SU-DHL-6 (cell line): ENCODE measurements around the gene MPPE1.

Source experiments
- H2AFZ ChIP-seq: fragments of 200-600 bp; sonication (generic); 2 replicates; pipeline ENCODE4 v1.6.1; 2014; ENCODE audit warnings: low read depth, mild to moderate bottlenecking, moderate library complexity, mixed read lengths, antibody characterized with exemption, low read length; ENCODE audit not compliant: severe bottlenecking
- H3F3A ChIP-seq: fragments of 200-600 bp; shearing (Covaris generic); 2 replicates; pipeline ENCODE4 v1.6.0; 2016; ENCODE audit warnings: antibody characterized with exemption, mild to moderate bottlenecking; ENCODE audit not compliant: insufficient read depth
- H3K27ac ChIP-seq: fragments of 200-600 bp; sonication (generic); 2 replicates; pipeline ENCODE4 v1.5.1; 2016; ENCODE audit warnings: low read depth, mild to moderate bottlenecking, low read length, moderate library complexity, mixed read lengths
- H3K27me3 ChIP-seq: fragments of 200-600 bp; sonication (generic), shearing (Covaris generic); 2 replicates; pipeline ENCODE4 v1.6.0; 2014; ENCODE audit warnings: mild to moderate bottlenecking, low read length
- H3K36me3 ChIP-seq: fragments of 200-600 bp; sonication (generic); 2 replicates; pipeline ENCODE4 v1.6.1; 2014; ENCODE audit warnings: mild to moderate bottlenecking, low read length, mixed read lengths
- H3K4me2 ChIP-seq: fragments of 300-600, 200-600 bp; shearing (Covaris generic), sonication (generic); 2 replicates; pipeline ENCODE4 v1.6.0; 2014; ENCODE audit warnings: low read length, low read depth, mild to moderate bottlenecking; ENCODE audit not compliant: poor library complexity, severe bottlenecking
- H3K4me3 ChIP-seq: fragments of 200-600 bp; sonication (generic); 2 replicates; pipeline ENCODE4 v1.5.1; 2014; ENCODE audit warnings: antibody characterized with exemption, low read length, mild to moderate bottlenecking, mixed read lengths; ENCODE audit not compliant: insufficient read depth, poor library complexity, severe bottlenecking
- H3K79me2 ChIP-seq: fragments of 200-600 bp; sonication (generic); 2 replicates; pipeline ENCODE4 v1.6.1; 2014; ENCODE audit warnings: mild to moderate bottlenecking, low read length, moderate library complexity; ENCODE audit not compliant: insufficient read depth
- H3K9ac ChIP-seq: fragments of 200-600 bp; sonication (generic); 2 replicates; pipeline ENCODE4 v1.7.0; 2014; ENCODE audit warnings: mild to moderate bottlenecking, low read length
- H3K9me2 ChIP-seq: fragments of 200-600 bp; sonication (generic); replicated peaks from 2 replicates; pipeline ENCODE4 v1.6.1; 2014; ENCODE audit warnings: low read length; ENCODE audit not compliant: insufficient read depth
- H3K9me3 ChIP-seq: fragments of 200-600 bp; sonication (generic); 2 replicates; pipeline ENCODE4 v1.6.1; 2014; ENCODE audit warnings: low read length, mixed read lengths; ENCODE audit not compliant: insufficient read depth
- H4K20me1 ChIP-seq: fragments of 200-600 bp; sonication (generic); 2 replicates; pipeline ENCODE4 v1.6.1; 2014; ENCODE audit warnings: low read depth, mild to moderate bottlenecking, antibody characterized with exemption, low read length, moderate library complexity, mixed read lengths
- EZH2phosphoT487 ChIP-seq: fragments of 200-600 bp; sonication (generic), shearing (Covaris generic); conservative IDR thresholded peaks from 2 replicates; pipeline ENCODE4 v1.6.1; 2018; ENCODE audit warnings: mild to moderate bottlenecking, antibody characterized with exemption, low read length, moderate library complexity, mixed read lengths
- TF ChIP-seq, protein P1 (sequence below): fragments of 200-600 bp; sonication (generic); IDR thresholded peaks from one replicate; pipeline ENCODE4 v1.5.1; 2017; ENCODE audit warnings: antibody characterized with exemption, mild to moderate bottlenecking, low read length, moderate library complexity; ENCODE audit not compliant: insufficient read depth, poor library complexity, severe bottlenecking

MPPE1 gene

DNA sequence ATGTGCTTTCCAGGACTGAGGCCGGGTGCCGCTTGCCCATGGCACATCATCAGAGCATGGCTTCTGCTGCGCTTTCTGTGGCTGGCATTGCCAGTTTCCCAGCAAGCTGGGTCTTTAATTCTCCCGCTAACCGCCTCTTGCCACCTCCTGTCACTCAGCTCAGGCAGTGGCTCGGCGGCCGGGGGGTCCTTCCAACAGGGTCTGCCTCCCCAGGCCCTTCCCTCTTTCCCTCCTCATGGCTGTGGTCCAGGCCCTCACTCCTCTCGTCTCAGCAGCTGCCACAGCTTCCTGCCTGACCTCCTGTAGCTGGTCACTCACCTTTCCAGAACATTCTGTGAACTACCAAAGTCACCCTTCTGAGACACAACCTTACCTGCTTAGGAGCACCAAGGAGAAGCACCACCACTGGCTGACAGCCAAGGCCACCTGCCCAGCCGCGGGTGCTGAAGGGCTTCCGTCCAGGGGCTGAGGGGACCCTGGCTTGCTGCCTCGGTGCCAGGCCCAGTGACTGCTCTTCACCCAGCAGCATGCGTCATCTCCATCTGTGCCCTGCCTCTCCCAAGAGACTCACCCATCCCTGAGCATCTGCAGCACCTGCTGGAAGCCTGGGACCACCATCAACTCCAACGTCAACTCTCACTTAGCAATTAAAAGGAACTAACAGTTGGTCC, 34.3 kb downstream of the MPPE1 start:
- H4K20me1 ChIP-seq: no peaks in the 10 kb centered on the region
- no peak for TF ChIP-seq EZH2phosphoT487
- TF ChIP-seq, protein P1, sequence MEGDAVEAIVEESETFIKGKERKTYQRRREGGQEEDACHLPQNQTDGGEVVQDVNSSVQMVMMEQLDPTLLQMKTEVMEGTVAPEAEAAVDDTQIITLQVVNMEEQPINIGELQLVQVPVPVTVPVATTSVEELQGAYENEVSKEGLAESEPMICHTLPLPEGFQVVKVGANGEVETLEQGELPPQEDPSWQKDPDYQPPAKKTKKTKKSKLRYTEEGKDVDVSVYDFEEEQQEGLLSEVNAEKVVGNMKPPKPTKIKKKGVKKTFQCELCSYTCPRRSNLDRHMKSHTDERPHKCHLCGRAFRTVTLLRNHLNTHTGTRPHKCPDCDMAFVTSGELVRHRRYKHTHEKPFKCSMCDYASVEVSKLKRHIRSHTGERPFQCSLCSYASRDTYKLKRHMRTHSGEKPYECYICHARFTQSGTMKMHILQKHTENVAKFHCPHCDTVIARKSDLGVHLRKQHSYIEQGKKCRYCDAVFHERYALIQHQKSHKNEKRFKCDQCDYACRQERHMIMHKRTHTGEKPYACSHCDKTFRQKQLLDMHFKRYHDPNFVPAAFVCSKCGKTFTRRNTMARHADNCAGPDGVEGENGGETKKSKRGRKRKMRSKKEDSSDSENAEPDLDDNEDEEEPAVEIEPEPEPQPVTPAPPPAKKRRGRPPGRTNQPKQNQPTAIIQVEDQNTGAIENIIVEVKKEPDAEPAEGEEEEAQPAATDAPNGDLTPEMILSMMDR: no peak
- no peak overlapping the region for H3K27ac ChIP-seq
- no peaks in the 10 kb centered on the region for H3K79me2 ChIP-seq
- H3K9me3 ChIP-seq: no peaks in the 10 kb centered on the region
- no peak overlapping the region for H3K4me3 ChIP-seq
- H3K9ac ChIP-seq: no peak overlapping the region
- no peak overlapping the region for H2AFZ ChIP-seq
- no peaks in the 10 kb centered on the region for H3K27me3 ChIP-seq
- H3K9me2 ChIP-seq: no peaks in the 10 kb centered on the region
- H3K36me3 ChIP-seq: no peaks in the 10 kb centered on the region
- no peak overlapping the region for H3K4me2 ChIP-seq
- H3F3A ChIP-seq: no peaks in the 10 kb centered on the region

DNA sequence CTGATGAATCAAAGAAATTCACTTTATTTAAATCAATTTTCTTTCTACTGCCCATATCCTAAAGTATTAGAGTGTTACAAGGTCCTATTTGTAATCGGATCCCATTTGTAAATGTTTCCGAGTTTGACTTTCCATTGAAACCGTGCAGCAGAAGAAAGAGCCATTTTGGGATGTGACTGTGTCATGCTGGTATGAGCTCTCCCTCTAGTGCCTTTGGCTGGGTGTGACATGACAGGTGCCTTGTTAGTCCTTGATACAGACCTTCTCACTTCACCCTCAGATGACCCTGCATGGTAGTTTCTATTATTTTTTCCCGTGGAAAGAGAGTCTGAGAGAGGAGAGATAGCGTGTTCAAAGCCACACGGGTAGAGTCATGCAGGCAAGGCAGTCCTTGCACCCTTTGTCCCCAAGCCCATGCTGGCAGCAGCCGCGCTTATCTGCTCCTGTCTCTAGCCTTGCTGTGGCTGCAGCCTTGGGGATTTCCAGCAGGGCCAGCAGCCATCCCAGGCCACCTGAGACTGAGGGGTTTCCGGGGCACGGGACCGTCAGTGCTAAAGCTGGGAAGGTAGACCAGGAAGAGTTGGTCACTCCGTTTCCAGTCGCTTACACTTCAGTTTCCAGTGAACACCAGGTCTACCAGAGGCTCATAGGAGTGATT, 35.5 kb downstream of the MPPE1 start:
- Histone ChIP-seq H2AFZ (no peak overlapping the region), H3K79me2 (no peaks in the 10 kb centered on the region), H3K27ac (no peak overlapping the region), H3K9me2 (no peaks in the 10 kb centered on the region), H4K20me1 (no peaks in the 10 kb centered on the region), H3K9me3 (no peaks in the 10 kb centered on the region), H3K4me2 (no peak overlapping the region), H3K9ac (no peak overlapping the region), H3K36me3 (no peaks in the 10 kb centered on the region), H3K27me3 (no peaks in the 10 kb centered on the region), H3K4me3 (no peak overlapping the region), H3F3A (no peaks in the 10 kb centered on the region)
- TF ChIP-seq, protein P1: no peak
- TF ChIP-seq EZH2phosphoT487: no peak

- H3K4me3 ChIP-seq: no peak overlapping the region
- no peak overlapping the region for H3K4me2 ChIP-seq
- no peaks in the 10 kb centered on the region for H3K9me3 ChIP-seq
- TF ChIP-seq EZH2phosphoT487: no peak
- TF ChIP-seq, protein P1: no peak
- H2AFZ ChIP-seq: no peak overlapping the region
- H4K20me1 ChIP-seq: no peaks in the 10 kb centered on the region
- H3K27me3 ChIP-seq: no peaks in the 10 kb centered on the region
- H3K9ac ChIP-seq: no peak overlapping the region
- H3K79me2 ChIP-seq: no peaks in the 10 kb centered on the region
- no peak overlapping the region for H3K27ac ChIP-seq
- H3K9me2 ChIP-seq: no peaks in the 10 kb centered on the region
- no peaks in the 10 kb centered on the region for H3K36me3 ChIP-seq
- H3F3A ChIP-seq: no peaks in the 10 kb centered on the region
Observed at GRCh38 chr18:11871501-11871900, 36.6 kb downstream of the MPPE1 start.
